GM21360 (cell line): Measurements from ENCODE around the gene TCHHL1.
"Not testable (repeated sequence)": the region's sequence is repeated elsewhere in the genome, so short reads cannot be mapped to it uniquely, and the experiment has no call there.

Experiments used
- ATAC-seq: cut with Tn5 transposase; IDR thresholded peaks from one replicate; pipeline ENCODE4 v1.9.1; 2021; ENCODE audit warnings: mild to moderate bottlenecking, moderate library complexity; ENCODE audit not compliant: unreplicated experiment

TCHHL1 gene

DNA sequence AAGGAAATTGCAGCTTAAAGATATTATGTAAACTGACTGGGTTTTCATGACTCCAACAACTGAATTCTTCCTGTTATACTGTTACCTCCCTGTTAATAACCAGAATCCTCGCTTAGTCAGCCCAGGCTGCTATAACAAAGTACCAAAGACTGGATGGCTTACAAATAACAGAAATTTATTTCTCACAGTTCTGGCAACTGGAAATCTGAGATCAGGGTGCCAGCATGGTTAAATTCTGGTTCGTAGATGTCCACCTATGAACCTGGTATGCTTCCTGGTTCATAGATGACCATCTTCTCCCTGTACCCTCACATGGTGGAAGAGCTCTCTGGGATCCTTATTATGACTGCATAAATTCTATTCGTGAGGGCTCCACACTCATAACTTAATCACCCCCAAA is 8.1 kb upstream of the TCHHL1 start:
- no peak for ATAC-seq

DNA sequence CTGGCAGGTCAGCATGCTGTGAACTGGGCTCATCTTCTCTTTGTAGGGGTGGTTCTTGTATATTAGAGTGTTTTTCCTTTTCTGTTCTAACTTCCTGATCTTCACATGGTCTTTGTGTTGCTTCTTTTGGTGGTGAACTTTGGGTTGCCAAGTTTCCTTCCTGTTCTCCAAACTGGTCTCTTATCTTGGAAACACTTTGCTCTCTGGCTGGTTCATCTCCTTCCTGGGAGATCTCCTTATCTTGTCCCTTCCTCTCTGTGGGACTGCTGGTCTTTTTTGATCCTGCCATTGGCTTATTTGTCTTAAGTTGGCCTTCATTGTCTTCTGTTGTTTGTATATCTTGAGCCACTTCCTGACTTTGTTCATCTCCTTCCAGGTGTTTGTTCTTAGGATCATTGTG is 2.1 kb downstream of the TCHHL1 start:
- ATAC-seq = no peak

DNA sequence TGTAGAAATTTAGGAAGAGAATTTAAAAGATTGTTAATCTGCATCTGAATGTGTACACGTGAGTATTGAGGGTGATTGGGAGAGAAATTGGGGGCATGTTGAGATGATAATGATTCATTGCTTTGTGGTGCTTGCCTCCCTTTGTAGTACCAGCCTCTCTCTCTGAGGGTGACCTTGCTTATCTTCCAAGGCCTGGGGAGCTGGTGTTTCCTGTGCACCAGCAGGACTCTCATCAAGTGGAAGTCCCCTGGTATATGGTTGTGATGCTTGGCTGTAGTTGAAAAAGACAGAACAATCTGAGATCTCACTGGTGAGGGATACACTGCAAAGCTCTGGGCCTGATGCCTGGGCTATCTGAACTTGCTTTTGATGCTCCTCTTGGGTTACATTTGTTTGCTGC is 4.0 kb downstream of the TCHHL1 start:
- no peak for ATAC-seq

DNA sequence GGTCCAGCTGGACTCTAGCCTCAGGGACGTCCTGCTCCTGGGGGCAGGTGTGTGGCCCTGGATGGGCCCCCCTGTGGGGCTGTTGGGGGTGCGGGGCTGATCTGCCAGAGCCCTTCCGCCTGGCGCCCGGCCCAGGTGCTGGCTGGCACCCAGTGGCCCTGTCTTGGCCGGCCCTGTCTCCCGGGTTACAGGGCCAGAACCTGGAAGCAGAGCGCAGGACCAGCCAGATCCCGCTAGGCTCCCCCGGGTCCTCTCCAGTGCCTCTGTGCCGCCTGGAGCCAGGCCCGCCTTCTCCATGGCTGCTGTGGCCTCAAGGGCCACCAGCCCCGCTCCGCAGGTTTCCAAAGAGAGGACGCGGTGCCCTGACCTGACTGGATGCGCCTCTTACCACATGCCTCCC is 7.8 kb downstream of the TCHHL1 start:
- ATAC-seq = not testable (repeated sequence)

DNA sequence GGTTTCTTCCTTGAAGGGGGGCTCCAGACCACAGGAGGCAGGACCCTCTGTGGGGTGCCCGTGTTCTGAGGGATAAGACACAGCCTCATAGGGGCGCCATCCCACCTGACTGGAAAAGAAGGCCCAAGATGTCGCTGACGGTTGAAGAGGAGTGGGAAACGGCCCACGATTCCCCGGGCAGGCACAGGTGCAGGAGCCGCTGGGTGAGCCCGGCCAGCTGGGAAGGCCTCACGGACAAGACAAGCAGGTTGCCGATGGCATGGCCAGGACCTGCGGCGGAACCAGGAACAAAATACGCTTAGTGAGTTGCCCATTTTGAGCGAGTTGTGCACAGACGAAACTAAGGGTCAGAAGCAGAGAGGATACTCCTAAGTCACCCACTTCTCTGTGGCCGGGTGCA is 8.4 kb downstream of the TCHHL1 start:
- ATAC-seq = not testable (repeated sequence)

DNA sequence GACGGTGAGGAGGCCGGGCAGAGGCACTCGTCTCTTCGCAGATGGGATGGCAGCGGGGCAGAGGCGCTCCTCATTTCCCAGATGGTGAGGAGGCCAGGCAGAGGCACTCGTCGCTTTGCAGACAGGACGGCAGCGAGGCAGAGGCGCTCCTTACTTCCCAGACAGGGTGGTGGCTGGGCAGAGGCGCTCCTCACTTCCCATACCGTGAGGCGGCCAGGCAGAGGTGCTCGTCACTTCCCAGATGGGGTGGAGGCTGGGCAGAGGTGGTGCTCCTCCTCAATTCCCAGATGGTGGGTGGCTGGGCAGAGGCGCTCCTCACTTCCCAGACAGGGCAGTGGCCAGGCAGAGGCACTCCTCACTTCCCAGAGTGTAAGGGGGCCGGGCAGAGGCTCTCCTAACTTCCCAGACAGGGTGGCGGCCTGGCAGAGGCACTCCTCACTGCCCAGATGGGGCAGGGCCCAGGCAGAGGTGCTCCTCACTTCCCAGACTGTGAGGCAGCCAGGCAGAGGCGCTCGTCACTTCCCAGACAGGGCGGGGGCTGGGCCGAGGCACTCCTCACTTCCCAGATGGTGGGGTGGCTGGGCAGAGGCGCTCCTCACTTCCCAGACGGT is 9.9 kb downstream of the TCHHL1 start:
- ATAC-seq = no peak

DNA sequence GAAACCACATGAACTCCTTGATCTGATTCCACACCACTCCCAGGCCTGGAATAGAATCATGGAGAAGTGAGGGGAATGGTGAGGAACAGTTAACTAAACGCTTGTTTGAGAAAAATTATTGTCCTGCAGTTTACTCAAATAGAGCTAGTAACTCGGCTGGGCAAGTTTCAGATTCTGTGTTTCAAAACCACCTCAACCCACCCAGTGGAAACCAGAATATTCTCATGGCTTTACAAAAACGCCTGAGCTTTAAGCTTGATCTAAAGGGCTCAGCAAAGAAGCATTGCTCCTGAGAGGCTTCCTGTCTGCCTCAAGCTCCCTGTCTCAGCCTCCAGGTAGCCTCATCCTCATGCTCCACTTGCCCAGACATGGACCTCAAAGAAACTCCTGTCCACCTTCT is 16.6 kb downstream of the TCHHL1 start:
- no peak for ATAC-seq

DNA sequence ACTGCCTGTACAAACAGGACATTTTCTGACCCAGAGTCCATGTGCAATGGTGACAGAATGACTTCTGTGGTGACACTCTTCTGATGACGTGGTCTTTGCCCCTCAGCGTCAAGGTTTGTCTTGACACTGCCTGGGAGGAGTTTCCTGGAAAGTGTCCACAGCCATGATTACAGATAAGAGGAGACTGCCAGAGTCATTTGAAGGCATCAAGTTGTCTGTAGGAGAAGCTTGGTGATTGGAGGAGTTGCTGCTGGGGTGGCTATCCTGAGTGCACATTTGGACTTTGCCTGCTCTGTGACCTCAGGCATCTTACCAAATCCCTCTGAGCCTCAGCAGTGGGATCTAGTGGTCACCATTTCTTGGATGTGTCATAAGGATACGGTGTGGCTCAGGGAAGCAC is 17.7 kb downstream of the TCHHL1 start:
- ATAC-seq = no peak

DNA sequence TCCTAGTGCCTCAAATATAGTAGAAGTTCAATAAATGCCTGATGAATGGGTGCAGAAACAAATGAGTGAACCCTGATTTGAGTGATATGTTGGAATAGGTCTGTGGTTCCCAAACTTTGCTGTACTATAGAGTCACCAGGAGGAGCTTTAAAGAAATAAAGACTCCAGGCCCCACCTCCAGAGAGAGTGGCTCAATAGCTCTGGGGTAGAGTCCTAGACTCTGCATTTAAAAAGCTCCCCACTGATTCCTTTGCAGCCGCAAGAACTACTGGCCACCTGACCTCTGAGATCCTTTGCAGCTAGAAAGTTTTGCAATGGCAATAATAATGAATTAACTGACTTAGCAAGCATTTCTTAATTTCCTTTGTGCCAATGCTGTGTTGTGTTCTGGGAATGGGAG is 20.9 kb downstream of the TCHHL1 start:
- ATAC-seq = no peak

DNA sequence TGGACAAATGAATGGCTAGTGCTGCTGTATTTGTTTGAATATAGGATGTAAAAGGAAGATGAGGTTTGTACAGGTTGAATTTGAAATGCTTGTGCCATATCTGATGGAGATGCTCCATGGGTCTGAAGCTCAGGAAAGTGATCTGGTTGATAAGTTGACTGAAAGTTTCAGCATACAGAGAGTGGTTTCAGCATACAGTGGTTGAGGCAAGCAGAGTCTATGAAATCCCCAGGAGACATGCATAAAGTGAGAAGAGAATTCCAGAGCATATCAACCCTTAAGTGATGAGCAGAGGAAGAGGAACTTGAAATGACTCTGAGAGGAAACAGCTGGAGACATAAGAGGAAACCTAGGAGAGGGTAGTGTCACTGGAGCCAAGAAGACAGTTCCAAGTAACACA is 21.7 kb downstream of the TCHHL1 start:
- no peak for ATAC-seq

DNA sequence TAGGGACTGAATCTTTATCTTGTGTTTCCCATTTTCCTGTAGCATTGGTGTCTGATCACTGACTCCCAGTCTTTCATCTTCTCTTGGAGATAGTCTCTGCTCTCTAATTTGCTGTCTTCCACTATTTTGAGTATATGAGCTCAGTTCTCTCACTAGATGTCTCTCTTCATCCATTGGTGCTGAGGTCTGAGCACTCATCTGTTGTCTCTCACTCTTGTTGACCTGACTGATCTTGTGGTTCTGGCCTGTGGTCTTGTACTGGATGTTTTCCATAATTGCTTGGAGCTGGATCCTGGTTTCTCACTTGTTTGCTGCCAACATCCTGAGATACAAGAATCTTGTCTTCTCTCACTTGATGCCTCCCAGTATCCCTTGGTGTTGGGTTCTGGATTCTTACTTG is 26.9 kb downstream of the TCHHL1 start:
- no peak for ATAC-seq

DNA sequence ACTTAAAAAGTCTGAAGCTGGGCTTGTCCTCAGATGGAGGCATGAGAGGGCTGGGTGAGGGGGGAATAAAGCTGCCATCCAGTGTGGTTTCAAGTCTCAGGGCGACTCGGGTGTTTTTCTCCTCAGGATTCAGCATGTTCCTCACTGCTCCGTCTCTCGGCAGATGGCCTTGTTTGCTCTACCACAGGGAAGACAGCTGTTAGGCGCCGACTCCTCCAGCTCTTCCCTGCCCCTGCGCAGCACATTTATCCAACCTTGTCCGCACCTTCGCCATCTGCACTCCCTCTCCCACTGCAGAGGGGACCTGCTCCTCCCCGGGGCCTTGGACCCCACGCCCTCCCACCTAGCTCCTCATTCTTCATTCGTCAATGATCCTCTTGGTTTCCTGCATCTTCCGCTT is 35.5 kb downstream of the TCHHL1 start:
- ATAC-seq = no peak

DNA sequence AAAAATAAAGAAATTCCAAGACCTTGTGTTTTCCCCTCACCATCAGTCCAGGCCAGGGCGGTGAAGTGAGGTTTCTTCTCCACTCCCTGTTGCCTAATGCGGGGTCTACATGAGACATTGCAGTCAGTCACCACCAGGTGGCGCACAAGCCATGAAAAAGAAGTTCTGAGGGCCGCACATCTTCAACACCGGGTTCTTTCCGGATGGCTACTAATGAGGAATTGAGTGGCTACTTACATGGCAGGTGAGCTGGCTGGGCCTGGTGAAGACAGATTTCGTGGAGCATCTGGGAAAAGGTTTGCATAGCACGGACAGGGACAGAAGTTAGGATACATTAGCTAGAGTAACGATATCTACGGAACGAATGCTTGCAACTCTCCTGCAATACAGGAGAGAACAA is 36.3 kb downstream of the TCHHL1 start:
- ATAC-seq = no peak

DNA sequence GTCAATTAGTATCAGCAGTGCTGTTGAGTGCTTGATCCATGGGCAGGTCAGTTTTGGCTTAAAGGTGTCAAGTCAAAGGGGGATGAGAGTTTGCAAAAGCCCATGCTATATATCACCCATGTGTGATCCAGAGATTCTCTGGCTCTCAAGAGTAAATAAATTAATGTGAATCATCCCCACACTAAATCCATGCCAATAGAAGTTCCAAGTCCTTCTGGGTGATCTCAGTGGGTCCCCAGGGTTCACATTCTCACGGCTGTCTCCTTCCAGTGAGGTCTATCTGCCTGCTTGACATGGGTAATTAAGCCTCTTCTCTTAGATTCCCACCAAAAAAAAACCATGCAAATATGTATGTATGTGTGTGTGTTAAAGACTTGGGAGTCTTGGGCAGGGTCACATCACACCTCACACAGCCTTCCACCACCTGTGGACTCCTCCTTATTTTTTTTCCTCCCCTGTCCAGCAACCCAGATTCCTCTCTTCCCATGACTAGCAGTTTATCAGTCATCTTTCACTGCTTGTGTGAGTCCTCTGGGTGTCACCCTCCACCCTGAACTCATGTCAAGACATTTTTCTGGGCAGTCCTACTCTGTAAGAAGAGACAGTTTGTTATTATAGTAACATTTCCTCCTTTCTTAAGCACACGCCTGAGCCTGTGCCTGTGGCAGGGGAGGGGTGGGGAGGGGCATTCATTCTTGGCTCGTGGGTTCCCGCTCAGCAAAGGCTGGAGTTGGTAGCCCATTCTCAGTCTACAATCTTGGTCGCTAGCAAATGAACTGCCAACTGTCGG is 37.8 kb downstream of the TCHHL1 start:
- no peak for ATAC-seq

DNA sequence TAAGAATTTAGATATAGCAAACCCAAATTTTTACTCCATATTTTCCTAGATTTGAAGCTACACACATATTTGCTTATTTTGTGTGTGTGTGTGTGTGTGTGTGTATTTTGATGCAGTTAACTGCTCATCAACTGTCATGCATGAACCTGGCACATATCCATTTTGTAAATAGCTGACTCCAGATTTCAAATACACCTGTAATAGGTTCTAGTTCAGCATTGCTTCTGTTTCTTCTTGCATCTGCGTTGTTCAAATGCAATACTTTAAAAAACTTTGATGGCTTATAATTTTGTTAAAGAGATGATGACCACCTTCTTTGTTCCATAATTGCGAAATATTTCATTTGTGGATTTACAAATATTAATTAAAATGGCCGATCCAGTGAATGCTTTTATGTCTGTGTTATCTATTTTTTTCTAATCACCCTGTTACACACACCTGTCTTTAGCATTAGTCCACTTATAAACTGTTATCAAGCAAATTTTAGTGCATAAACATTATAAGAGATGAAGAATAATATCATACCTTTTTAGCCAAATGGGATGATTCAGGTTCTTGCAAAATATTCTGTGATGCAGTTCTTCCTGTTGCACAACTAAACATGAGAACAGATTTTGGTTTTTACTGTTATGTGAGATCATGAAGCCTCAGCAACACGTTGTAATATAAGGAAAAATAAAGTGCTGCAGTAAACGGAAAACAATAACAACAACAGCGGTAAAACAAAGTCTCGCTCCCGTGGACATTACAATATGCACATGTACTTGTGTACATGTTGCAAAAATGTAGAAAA is 39.4 kb downstream of the TCHHL1 start:
- ATAC-seq = no peak

DNA sequence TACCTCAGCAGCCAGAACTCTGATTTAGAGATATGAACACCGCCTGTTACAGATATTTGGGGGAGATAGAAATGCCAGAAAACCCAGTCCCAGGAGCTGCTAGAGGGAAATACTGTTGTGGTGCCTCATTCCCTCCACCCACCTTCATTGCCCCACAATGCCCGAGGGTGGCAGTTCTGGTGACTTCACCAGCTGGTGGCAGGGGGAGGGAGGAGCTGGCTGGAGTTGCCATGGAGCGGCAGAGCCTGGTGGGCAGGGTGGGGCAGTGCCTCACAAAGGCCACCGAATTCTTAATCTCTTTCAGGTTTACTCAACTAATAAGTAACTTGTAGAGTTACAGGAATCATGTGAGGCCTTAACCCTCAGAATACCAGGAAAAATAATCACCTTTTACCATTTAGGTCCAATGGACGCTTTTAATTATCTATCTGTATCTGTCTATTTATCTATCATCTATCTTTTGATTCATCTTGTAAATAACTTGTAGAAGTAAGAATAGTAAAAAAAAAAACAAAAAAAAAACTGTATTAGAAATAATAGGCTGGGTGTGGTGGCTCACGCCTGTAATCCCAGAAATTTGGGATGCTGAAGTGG is 40.4 kb downstream of the TCHHL1 start:
- peak; percentile 12 for ATAC-seq

DNA sequence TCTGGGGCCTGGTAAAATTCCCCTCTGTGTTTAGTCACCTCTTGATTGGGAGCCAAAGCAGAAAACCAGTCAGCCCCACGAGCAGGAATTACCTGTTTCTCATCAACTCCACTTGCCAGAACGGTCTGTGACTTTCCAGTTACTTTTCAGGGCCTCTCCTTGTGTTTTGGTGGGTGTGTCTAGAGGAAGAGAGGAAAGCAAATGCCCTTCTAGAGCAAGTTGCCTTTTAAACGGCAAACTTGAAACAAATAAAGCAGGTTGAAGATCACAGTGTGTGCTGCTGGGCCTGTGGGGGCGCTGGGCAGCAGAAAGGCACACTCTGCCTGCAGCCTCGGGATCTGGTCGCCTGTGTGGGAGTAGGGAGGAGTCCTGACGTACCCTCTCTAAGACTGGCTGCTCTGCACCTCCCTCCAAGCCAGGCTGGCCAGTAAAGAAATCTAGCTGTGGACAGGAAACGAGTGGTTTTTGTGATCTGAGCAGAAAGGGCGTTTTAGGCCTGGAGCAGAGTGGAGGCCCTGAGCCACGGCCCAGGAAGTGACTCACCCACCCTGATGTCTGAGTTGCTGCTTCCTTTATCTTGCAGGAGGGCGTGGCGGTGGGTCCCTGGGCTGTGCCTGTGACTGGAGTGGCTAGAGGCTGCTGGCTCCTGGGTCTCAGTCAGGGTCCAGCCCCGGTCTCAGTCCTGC is 41.0 kb downstream of the TCHHL1 start:
- peak; percentile 90 for ATAC-seq

DNA sequence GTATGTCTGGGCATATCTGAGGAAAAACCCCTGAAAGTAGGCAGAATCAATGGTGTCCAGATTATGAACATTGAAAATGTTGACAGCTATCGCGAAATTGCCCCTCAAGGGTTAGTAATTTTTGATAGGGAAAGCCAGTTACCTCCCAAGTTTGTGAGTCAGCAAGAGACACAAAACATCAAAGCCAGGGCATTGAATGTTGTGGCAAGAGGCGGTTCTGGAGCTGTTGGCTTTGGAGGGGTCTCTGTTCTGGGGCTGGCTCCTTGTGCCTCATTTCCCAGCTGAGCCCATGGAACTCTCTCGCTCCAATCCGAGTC is 41.5 kb downstream of the TCHHL1 start:
- ATAC-seq = no peak

DNA sequence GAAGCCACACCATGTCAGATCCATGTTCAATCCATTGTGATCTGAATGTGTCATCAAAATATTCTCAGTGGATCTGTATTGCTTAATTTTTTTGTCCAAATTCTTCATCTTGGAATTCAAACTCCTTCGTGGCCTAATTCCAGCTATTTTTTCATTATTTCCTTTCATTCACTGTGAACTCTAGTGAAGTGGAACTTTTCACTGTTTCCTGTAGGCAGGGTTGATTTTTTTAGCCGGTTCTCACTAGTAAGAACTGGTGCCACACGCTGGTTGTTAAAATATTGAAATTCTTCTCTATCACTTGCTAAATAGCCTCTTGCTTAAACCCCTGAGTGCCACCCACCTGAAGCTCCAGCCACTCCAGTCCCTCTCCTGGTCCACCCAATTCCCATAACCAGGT is 44.5 kb downstream of the TCHHL1 start:
- no peak for ATAC-seq

DNA sequence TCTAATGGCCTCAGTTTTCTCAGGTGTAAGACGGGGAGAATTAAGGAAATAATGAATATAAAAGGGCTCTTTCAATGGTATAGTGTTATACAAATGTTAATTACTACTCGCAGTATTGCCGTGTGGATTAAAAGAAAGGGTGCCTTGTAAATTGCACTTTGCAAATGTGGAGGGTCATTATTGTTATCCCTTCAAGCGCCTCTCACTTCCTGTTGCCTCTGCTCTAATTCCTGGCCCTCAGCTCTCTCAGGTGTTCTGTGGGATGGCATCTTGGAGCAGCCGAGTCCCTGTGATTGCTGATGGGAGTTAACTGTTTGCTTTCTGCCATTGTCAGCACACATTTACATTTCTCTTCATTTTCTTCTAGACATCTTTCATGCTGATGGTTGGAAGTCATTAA is 45.0 kb downstream of the TCHHL1 start:
- no peak for ATAC-seq

DNA sequence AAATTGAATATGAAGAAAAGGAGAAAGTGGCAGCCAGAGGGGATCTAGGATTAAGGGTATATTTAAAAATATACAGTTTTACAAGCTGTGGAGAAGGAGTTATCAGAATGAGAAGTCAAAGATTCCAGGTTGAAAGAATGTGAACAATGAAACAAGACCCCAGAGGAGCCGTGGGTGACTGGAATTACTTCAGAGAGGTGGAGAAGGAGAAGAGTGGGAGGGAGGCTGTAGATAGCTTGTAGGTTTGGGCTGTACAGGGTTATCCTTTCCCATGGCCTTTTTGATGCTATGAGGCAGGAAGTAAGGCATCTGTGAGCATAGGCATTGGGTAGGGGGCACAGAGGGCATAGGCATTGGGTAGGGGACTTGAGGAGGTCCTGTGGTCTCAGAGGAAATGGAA is 46.8 kb downstream of the TCHHL1 start:
- ATAC-seq = no peak
